Endothelial cell of umbilical vein (primary cell): ENCODE data around the gene SUGP1. TPM values are rescaled to one million over a fixed set of nuclear protein-coding genes. Genes with fewer than 3 reads are reported as not detected.

Experiments
- Bru-seq: library from RNA; stranded (reverse); fragments of 400-500 nt; gene quantifications from one replicate; lab custom pipeline; 2021; lab: Mats Ljungman, UMichigan
- BruChase-seq, 2 experiments: library from RNA; stranded (reverse); fragments of 400-500 nt; gene quantifications; one replicate each; lab custom pipeline; 2021; lab: Mats Ljungman, UMichigan
- BruUV-seq: library from RNA; stranded (reverse); fragments of 400-500 nt; replicated peaks from 2 replicates; lab custom pipeline; 2021; lab: Mats Ljungman, UMichigan
- CTCF ChIA-PET: fragments of 300-600, 350-600 bp; sonication (Branson Sonifier 250); formaldehyde crosslinking; loops from one replicate; lab custom pipeline; 2021; ENCODE audit warnings: antibody characterized with exemption, inconsistent platforms; lab: Charles Lee
- POLR2A ChIA-PET: fragments of 300-600, 350-600 bp; sonication (Branson Sonifier 250); formaldehyde crosslinking; loops from one replicate; lab custom pipeline; 2021; ENCODE audit warnings: antibody characterized with exemption, inconsistent platforms; lab: Charles Lee
- DNase-seq: peaks from one replicate; pipeline ENCODE4 v3.0.0-alpha.2; 2011; ENCODE audit warnings: low read depth, low spot score
- FAIRE-seq: peaks from 2 replicates; lab custom pipeline; 2011; peaks lifted over from hg19 to GRCh38; lab: Jason Lieb, UNC
- H2AFZ ChIP-seq: 2 replicates; pipeline ENCODE4 v1.6.0; 2012; ENCODE audit warnings: low read depth, low read length, control low read depth, inconsistent platforms
- H3K27ac ChIP-seq: 2 replicates; pipeline ENCODE4 v1.5.1; 2011; ENCODE audit warnings: low read depth, mild to moderate bottlenecking, control low read depth, low read length, moderate library complexity; ENCODE audit not compliant: insufficient read depth
- H3K27me3 ChIP-seq, 2 experiments: 2 replicates each; pipeline versions ENCODE4 v1.6.0 to v1.6.1; 2011; ENCODE audit warnings: low read length in 2 of 2, mixed read lengths in 1 of 2; ENCODE audit not compliant: control insufficient read depth in 2 of 2, insufficient read depth in 2 of 2
- H3K36me3 ChIP-seq, 2 experiments: 2 replicates in 1 of 2; 3 replicates in 1 of 2; pipeline ENCODE4 v1.5.1; 2011; ENCODE audit warnings: low read length in 2 of 2, mild to moderate bottlenecking in 1 of 2, moderate library complexity in 1 of 2; ENCODE audit not compliant: control insufficient read depth in 2 of 2, insufficient read depth in 2 of 2; ENCODE audit errors: extremely low read depth in 1 of 2
- H3K4me1 ChIP-seq: 3 replicates; pipeline ENCODE4 v1.5.1; 2011; ENCODE audit warnings: mild to moderate bottlenecking, low read length; ENCODE audit not compliant: control insufficient read depth, insufficient read depth; ENCODE audit errors: extremely low read depth
- H3K4me2 ChIP-seq: 2 replicates; pipeline ENCODE4 v1.6.1; 2011; ENCODE audit warnings: low read length, control low read depth, mixed read lengths; ENCODE audit not compliant: insufficient read depth
- H3K4me3 ChIP-seq, 3 experiments: fragments of 200-600 bp in 1 of 3; sonication (generic), shearing (Covaris generic) in 1 of 3; replicated peaks in 1 of 3; 2 replicates each; pipeline ENCODE4 v1.5.1; 2011 to 2016; ENCODE audit warnings: control low read depth in 3 of 3, low read length in 3 of 3, mild to moderate bottlenecking in 2 of 3, inconsistent platforms in 1 of 3, low read depth in 1 of 3, moderate library complexity in 1 of 3; ENCODE audit not compliant: insufficient read depth in 1 of 3
- H3K79me2 ChIP-seq: 2 replicates; pipeline ENCODE4 v1.6.0; 2012; ENCODE audit warnings: low read length, inconsistent platforms; ENCODE audit not compliant: control insufficient read depth, insufficient read depth
- H3K9ac ChIP-seq: replicated peaks from 2 replicates; pipeline ENCODE3; 2011; ENCODE audit warnings: low read length, control low read depth; ENCODE audit not compliant: insufficient read depth; ENCODE audit errors: extremely low read depth
- H3K9me1 ChIP-seq: replicated peaks from 3 replicates; pipeline ENCODE4 v1.6.0; 2011; ENCODE audit warnings: mild to moderate bottlenecking, low read length; ENCODE audit not compliant: control insufficient read depth, insufficient read depth; ENCODE audit errors: extremely low read depth
- H3K9me3 ChIP-seq: replicated peaks from 2 replicates; pipeline ENCODE4 v1.5.1; 2012; ENCODE audit warnings: low read length, inconsistent platforms; ENCODE audit not compliant: control insufficient read depth, insufficient read depth
- H4K20me1 ChIP-seq: replicated peaks from 2 replicates; pipeline ENCODE3; 2011; ENCODE audit warnings: mild to moderate bottlenecking, low read length; ENCODE audit not compliant: control insufficient read depth, insufficient read depth; ENCODE audit errors: extremely low read depth
- EZH2 ChIP-seq: IDR thresholded peaks from 2 replicates; pipeline ENCODE4 v1.6.1; 2012; ENCODE audit warnings: borderline replicate concordance, low read depth, mild to moderate bottlenecking, moderate library complexity, low read length, inconsistent platforms; ENCODE audit not compliant: severe bottlenecking
- FOS ChIP-seq: IDR thresholded peaks from 2 replicates; pipeline ENCODE4 v1.6.1; 2011; ENCODE audit warnings: mild to moderate bottlenecking, low read length, moderate library complexity, borderline replicate concordance; ENCODE audit not compliant: insufficient read depth
- MAX ChIP-seq: IDR thresholded peaks from 2 replicates; pipeline ENCODE4 v1.6.1; 2011; ENCODE audit not compliant: insufficient read depth, insufficient read length
- MYC ChIP-seq: IDR thresholded peaks from one replicate; pipeline ENCODE4 v1.6.1; 2011; ENCODE audit warnings: mild to moderate bottlenecking, low read depth, low read length
- POLR2A ChIP-seq: IDR thresholded peaks from 2 replicates; pipeline ENCODE4 v1.6.1; 2012; ENCODE audit warnings: low read depth, mild to moderate bottlenecking, control low read depth, low read length
- POLR2AphosphoS5 ChIP-seq: IDR thresholded peaks from 2 replicates; pipeline ENCODE4 v1.6.1; 2012; ENCODE audit warnings: low read depth, mild to moderate bottlenecking, control low read depth, low read length, moderate library complexity; ENCODE audit not compliant: insufficient read depth
- dilution Hi-C: fragments of 300-500 bp; cut with MboI; formaldehyde crosslinking; loops from one replicate; pipeline ENCODE4 v1.15.0; 2019; ENCODE audit warnings: low sequenced_read_pairs; ENCODE audit not compliant: extremely low pct_ligation_motif_present
- intact Hi-C: fragments of 100-400 bp; cut with micrococcal nuclease; formaldehyde crosslinking; loops from one replicate; pipeline ENCODE4 v1.10.0; 2022
- long read RNA-seq: library from polyadenylated mRNA; stranded (forward); transcript quantifications from one replicate; pipeline ENCODE4 v2.0.0, GENCODE V29; 2021
- polyA minus RNA-seq, 3 experiments: library from RNA; depleted of rRNA, polyadenylated mRNA; stranded (reverse); fragments of >200 nt; gene quantifications; 1 replicate in 1 of 3; 2 replicates in 2 of 3; pipeline ENCODE4 v1.2.3, GENCODE V29; 2011
- polyA plus RNA-seq, 4 experiments: library from polyadenylated mRNA; depleted of rRNA in 3 of 4; stranded (reverse) in 3 of 4; unstranded in 1 of 4; fragments of >200 nt; gene quantifications; 2 replicates each; pipeline versions ENCODE4 v1.2.1 to v1.2.3, GENCODE V29; 2011 to 2012; ENCODE audit warnings: missing spikeins in 1 of 4
- total RNA-seq: library from RNA; stranded (reverse); gene quantifications from 2 replicates; pipeline ENCODE4 v1.2.3, GENCODE V29; 2021

SUGP1 gene
- total RNA-seq (59.9 and 64.7 TPM in 2 replicates), polyA plus RNA-seq (38.2 and 41.0 TPM in 2 replicates), polyA minus RNA-seq (28.6 and 35.9 TPM in 2 replicates), Bru-seq, nascent RNA (percentile 61 among the genes with signal in this experiment), BruChase-seq, experiment 1, labeled RNA remaining after a 6-hour chase (percentile 66 among the genes with signal in this experiment), BruChase-seq, experiment 2, labeled RNA remaining after a 2-hour chase (percentile 69 among the genes with signal in this experiment)
- 29.7 and 30.6 TPM in 2 replicates for polyA plus RNA-seq (2011; cell fraction: cytosol; rRNA removed)
- polyA plus RNA-seq (2011; cell fraction: nucleus; rRNA removed) = 118 and 123 TPM in 2 replicates
- 37.5 and 45.9 TPM in 2 replicates for polyA plus RNA-seq (2012)
- 24.4 TPM for polyA minus RNA-seq (2011; cell fraction: cytosol; rRNA and poly(A)+ RNA removed)
- 32.0 and 42.9 TPM in 2 replicates for polyA minus RNA-seq (2011; cell fraction: nucleus; rRNA and poly(A)+ RNA removed)
- long read RNA-seq, transcript SUGP1-201 (14 exons, 2,423 nt) = major isoform, 50 of 88 reads
- long read RNA-seq, partial matches to known transcripts = 31 of 88 reads
- long read RNA-seq, other reads (novel, unspliced or antisense) = 5 of 88 reads

GRCh38 chr19:19320361-19321140 is at the start of gene SUGP1, which contains the start of gene MAU2:
Gene SUGP1 (minus strand): TSS chr19:19320509. CDS start chr19:19320496, 13 bp downstream.
Gene MAU2 (plus strand): TSS chr19:19320829. CDS start chr19:19320860, 31 bp downstream.
- Histone ChIP-seq H3K4me2 (peak within 1 kb of the TSS; percentile 87), H3K4me3 (peak within 1 kb of the TSS; percentile 69 to 90 (median 83)), H3K27ac (peak within 1 kb of the TSS; percentile 94), H3K4me1 (peaks cover 13% of the 10 kb centered on the region), H3K27me3 (no peaks in the 10 kb centered on the region), H3K79me2 (peaks cover 51% of the 10 kb centered on the region), H4K20me1 (no peaks in the 10 kb centered on the region), H3K9me3 (no peaks in the 10 kb centered on the region), H3K36me3 (peaks cover 9 to 11% of the 10 kb centered on the region in 2 experiments), H3K9ac (peak within 1 kb of the TSS; percentile 97), H2AFZ (peak within 1 kb of the TSS; percentile 96), H3K9me1 (no peaks in the 10 kb centered on the region)
- ChIA-PET POLR2A (no interaction called here), CTCF (interaction anchor here (1.1 to 2.1 kb wide), 2 partner anchors 22 to 170 kb away, joined by 3 to 10 read pairs; no protein-coding TSS in a partner anchor)
- DNase-seq (peak; percentile 89), FAIRE-seq (peak; percentile 94)
- TF ChIP-seq FOS (no peak), POLR2AphosphoS5 (peak; percentile 80), MAX (no peak), EZH2 (no peak), POLR2A (peak; percentile 78), MYC (no peak)
- BruUV-seq = no TSS peak
- intact Hi-C loops = loop anchor here (1.0 to 2.0 kb wide), 3 partner anchors 85 to 170 kb away; partner anchors contain the start of genes BORCS8, GATAD2A and RFXANK
- dilution Hi-C loops = no loop called here
